ENCODE results near the gene FAIM. TPM values are rescaled to one million over a fixed set of nuclear protein-coding genes. Genes with fewer than 3 reads are reported as not detected.
"Not testable (repeated sequence)": the region's sequence is repeated elsewhere in the genome, so short reads cannot be mapped to it uniquely, and the experiment has no call there.

The FAIM gene
- total and polyA plus RNA-seq, 2 donors (not counting 1 experiment from before 2014, with no cell fraction given): 9.4 to 11.7 TPM

DNA sequence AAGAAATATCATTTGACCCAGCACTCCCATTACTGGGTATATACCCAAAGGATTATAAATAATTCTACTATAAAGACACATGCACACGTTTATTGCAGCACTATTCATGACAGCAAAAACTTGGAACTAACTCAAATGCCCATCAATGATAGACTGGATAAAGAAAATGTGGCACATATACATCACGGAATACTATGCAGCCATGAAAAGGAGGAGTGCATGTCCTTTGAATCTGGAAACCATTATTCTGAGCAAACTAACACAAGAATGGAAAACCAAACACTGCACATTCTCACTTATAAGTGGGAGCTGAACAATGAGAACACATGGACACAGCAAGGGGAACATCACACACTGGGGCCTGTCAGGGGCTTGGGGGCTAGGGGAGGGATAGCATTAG, 42.3 kb upstream of the FAIM start:
- not testable (repeated sequence) for H3K4me2 ChIP-seq (ENCODE audit: extremely low read depth, insufficient read depth, low read length); H3K9me3 ChIP-seq (ENCODE audit: control insufficient read depth, insufficient read depth, low read depth, low read length); H3K79me2 ChIP-seq (ENCODE audit: control insufficient read depth, insufficient read depth, low read length); DNase-seq (ENCODE audit: low read depth in 2 of 2); H3K27ac ChIP-seq (ENCODE audit: insufficient read depth, low read length); H3K27me3 ChIP-seq (ENCODE audit: control insufficient read depth, insufficient read depth, low read length); H4K20me1 ChIP-seq (ENCODE audit: control insufficient read depth, extremely low read depth, insufficient read depth, low read length); H3K4me1 ChIP-seq (ENCODE audit: control insufficient read depth, extremely low read depth, insufficient read depth, low read length); H3K4me3 ChIP-seq (replicated peaks in 1 of 4; ENCODE audit: control extremely low read depth in 1 of 4, insufficient read depth in 1 of 4, low read depth in 3 of 4, low read length in 4 of 4); H3K9ac ChIP-seq (ENCODE audit: insufficient read depth, low read length); H2AFZ ChIP-seq (ENCODE audit: low read length); H3K36me3 ChIP-seq (ENCODE audit: control insufficient read depth, insufficient read depth, low read length)

DNA sequence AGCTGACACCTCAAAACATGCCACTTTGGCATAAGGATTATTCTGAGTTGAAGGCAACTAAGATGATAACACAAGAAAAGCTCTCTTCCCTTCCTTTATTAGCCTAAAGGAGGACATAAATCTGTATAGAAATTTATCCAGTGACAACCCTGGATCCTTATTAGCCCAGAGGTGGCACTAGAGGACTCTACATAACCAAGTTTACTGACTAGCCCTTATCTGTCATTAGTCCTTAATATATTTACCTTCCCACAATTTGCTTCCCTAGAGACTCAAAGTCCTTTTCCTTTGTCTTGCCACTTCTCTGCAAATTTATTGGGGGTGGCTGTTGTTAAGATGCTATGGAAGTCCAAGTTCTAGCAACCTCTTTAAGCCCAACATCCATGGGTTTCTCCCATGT, 41.2 kb upstream of the FAIM start:
- Histone ChIP-seq H3K79me2 (ENCODE audit: control insufficient read depth, insufficient read depth, low read length) (no peaks in the 10 kb centered on the region), H3K4me3 (replicated peaks in 1 of 4; ENCODE audit: control extremely low read depth in 1 of 4, insufficient read depth in 1 of 4, low read depth in 3 of 4, low read length in 4 of 4) (no peak overlapping the region), H2AFZ (ENCODE audit: low read length) (no peak overlapping the region), H3K9me3 (ENCODE audit: control insufficient read depth, insufficient read depth, low read depth, low read length) (no peaks in the 10 kb centered on the region), H3K36me3 (ENCODE audit: control insufficient read depth, insufficient read depth, low read length) (no peaks in the 10 kb centered on the region), H3K4me2 (ENCODE audit: extremely low read depth, insufficient read depth, low read length) (no peak overlapping the region), H3K9ac (ENCODE audit: insufficient read depth, low read length) (no peak overlapping the region), H3K27me3 (ENCODE audit: control insufficient read depth, insufficient read depth, low read length) (no peaks in the 10 kb centered on the region), H3K27ac (ENCODE audit: insufficient read depth, low read length) (no peak overlapping the region), H3K4me1 (ENCODE audit: control insufficient read depth, extremely low read depth, insufficient read depth, low read length) (no peaks in the 10 kb centered on the region), H4K20me1 (ENCODE audit: control insufficient read depth, extremely low read depth, insufficient read depth, low read length) (no peaks in the 10 kb centered on the region)
- no peak for DNase-seq (ENCODE audit: low read depth in 2 of 2)
- TF ChIP-seq, protein P1, sequence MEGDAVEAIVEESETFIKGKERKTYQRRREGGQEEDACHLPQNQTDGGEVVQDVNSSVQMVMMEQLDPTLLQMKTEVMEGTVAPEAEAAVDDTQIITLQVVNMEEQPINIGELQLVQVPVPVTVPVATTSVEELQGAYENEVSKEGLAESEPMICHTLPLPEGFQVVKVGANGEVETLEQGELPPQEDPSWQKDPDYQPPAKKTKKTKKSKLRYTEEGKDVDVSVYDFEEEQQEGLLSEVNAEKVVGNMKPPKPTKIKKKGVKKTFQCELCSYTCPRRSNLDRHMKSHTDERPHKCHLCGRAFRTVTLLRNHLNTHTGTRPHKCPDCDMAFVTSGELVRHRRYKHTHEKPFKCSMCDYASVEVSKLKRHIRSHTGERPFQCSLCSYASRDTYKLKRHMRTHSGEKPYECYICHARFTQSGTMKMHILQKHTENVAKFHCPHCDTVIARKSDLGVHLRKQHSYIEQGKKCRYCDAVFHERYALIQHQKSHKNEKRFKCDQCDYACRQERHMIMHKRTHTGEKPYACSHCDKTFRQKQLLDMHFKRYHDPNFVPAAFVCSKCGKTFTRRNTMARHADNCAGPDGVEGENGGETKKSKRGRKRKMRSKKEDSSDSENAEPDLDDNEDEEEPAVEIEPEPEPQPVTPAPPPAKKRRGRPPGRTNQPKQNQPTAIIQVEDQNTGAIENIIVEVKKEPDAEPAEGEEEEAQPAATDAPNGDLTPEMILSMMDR (conservative IDR thresholded peaks at IDR 0.05 in 1 of 2, IDR thresholded peaks at IDR 0.05 in 1 of 2; ENCODE audit: low read depth in 1 of 2, low read length in 2 of 2): no peak
- TF ChIP-seq EZH2 (IDR thresholded peaks at IDR 0.05; ENCODE audit: low read length, missing control alignments): no peak

DNA sequence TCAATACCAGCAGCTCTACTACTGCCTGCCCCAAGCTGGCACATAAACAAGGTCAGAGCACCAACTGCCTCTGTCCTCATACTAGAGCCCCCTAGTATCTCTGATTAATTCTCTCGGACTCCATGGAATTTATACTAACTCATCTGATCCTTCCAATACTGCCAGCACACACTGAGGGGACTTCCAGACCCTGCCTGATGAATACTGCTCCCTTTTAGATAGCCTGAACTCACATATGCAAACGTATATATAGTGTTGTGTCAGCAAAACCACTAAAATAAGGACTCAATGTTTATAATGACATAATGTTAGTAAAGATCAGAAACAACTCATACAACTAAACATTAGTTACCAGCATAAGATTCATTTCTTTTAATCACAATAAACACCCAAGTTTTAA, 39.5 kb upstream of the FAIM start:
- H3K79me2 ChIP-seq (ENCODE audit: control insufficient read depth, insufficient read depth, low read length): no peaks in the 10 kb centered on the region
- H3K4me2 ChIP-seq (ENCODE audit: extremely low read depth, insufficient read depth, low read length): no peak overlapping the region
- H3K4me1 ChIP-seq (ENCODE audit: control insufficient read depth, extremely low read depth, insufficient read depth, low read length): no peaks in the 10 kb centered on the region
- no peak for TF ChIP-seq EZH2 (IDR thresholded peaks at IDR 0.05; ENCODE audit: low read length, missing control alignments)
- TF ChIP-seq, protein P1 (conservative IDR thresholded peaks at IDR 0.05 in 1 of 2, IDR thresholded peaks at IDR 0.05 in 1 of 2; ENCODE audit: low read depth in 1 of 2, low read length in 2 of 2): no peak
- no peaks in the 10 kb centered on the region for H3K36me3 ChIP-seq (ENCODE audit: control insufficient read depth, insufficient read depth, low read length)
- no peak overlapping the region for H3K9ac ChIP-seq (ENCODE audit: insufficient read depth, low read length)
- DNase-seq (ENCODE audit: low read depth in 2 of 2): peak in 1 of 2 donors; percentile 24
- no peak overlapping the region for H2AFZ ChIP-seq (ENCODE audit: low read length)
- H3K4me3 ChIP-seq (replicated peaks in 1 of 4; ENCODE audit: control extremely low read depth in 1 of 4, insufficient read depth in 1 of 4, low read depth in 3 of 4, low read length in 4 of 4): no peak overlapping the region
- H3K9me3 ChIP-seq (ENCODE audit: control insufficient read depth, insufficient read depth, low read depth, low read length): no peaks in the 10 kb centered on the region
- no peak overlapping the region for H3K27ac ChIP-seq (ENCODE audit: insufficient read depth, low read length)
- H4K20me1 ChIP-seq (ENCODE audit: control insufficient read depth, extremely low read depth, insufficient read depth, low read length): no peaks in the 10 kb centered on the region
- no peaks in the 10 kb centered on the region for H3K27me3 ChIP-seq (ENCODE audit: control insufficient read depth, insufficient read depth, low read length)

DNA sequence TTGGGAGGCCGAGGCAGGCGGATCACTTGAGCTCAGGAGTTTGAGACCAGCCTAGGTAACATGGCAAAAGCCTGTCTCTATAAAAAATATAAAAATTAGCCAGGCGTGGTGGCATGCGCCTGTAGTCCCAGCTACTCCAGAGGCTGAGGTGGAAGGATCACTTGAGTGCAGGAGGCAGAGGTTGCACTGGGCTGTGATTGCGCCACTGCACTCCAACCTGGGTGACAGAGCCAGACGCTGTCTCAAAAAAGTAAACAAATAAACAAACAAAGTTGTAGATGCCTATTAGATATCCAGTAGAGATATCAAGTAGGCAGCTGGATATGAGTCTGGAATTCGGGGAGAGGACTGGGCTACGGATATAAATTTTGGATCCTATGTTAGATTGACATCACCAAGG, 38.9 kb upstream of the FAIM start:
- not testable (repeated sequence) for H3K9ac ChIP-seq (ENCODE audit: insufficient read depth, low read length); H3K36me3 ChIP-seq (ENCODE audit: control insufficient read depth, insufficient read depth, low read length); H4K20me1 ChIP-seq (ENCODE audit: control insufficient read depth, extremely low read depth, insufficient read depth, low read length); H3K79me2 ChIP-seq (ENCODE audit: control insufficient read depth, insufficient read depth, low read length); H3K27me3 ChIP-seq (ENCODE audit: control insufficient read depth, insufficient read depth, low read length); H3K4me1 ChIP-seq (ENCODE audit: control insufficient read depth, extremely low read depth, insufficient read depth, low read length); H3K4me2 ChIP-seq (ENCODE audit: extremely low read depth, insufficient read depth, low read length); H3K4me3 ChIP-seq (replicated peaks in 1 of 4; ENCODE audit: control extremely low read depth in 1 of 4, insufficient read depth in 1 of 4, low read depth in 3 of 4, low read length in 4 of 4); H3K9me3 ChIP-seq (ENCODE audit: control insufficient read depth, insufficient read depth, low read depth, low read length); DNase-seq (ENCODE audit: low read depth in 2 of 2); H2AFZ ChIP-seq (ENCODE audit: low read length); H3K27ac ChIP-seq (ENCODE audit: insufficient read depth, low read length)
